ENCODE results near the gene DHRSX.
"Not testable (repeated sequence)": the region's sequence is repeated elsewhere in the genome, so short reads cannot be mapped to it uniquely, and the experiment has no call there.

DHRSX gene

DNA sequence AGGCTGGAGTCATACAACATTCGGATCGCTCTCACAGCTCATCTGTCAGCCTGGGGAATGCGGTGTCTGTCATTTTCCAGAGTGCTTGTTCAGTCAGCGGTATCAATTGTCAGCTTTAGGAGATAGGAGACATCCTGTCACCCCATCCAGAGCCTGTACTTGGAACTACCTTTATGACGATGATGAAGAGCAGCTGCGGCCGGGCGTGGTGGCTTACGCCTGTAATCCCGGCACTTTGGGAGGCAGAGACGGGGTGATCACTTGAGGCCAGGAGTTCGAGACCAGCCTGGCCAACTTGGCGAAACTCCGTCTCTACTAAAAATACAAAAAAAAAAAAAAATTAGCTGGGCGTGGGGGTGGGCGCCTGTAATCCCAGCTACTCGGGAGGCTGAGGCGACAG is 289.1 kb downstream of the DHRSX start:
- not testable (repeated sequence) for H3K4me1 ChIP-seq (ENCODE audit: control insufficient read depth in 1 of 2, insufficient read depth in 2 of 2, low read length in 2 of 2); H3K4me3 ChIP-seq (ENCODE audit: low read depth in 1 of 2, low read length in 2 of 2); H3K36me3 ChIP-seq (ENCODE audit: control insufficient read depth in 1 of 2, insufficient read depth in 2 of 2, low read length in 2 of 2); H3K27me3 ChIP-seq (ENCODE audit: low read depth, low read length); H3K27ac ChIP-seq (ENCODE audit: low read length)
- peaks cover 0 to 11% of the 10 kb centered on the region in 2 donors for H3K9me3 ChIP-seq (ENCODE audit: control insufficient read depth in 1 of 2, low read length in 2 of 2)

DNA sequence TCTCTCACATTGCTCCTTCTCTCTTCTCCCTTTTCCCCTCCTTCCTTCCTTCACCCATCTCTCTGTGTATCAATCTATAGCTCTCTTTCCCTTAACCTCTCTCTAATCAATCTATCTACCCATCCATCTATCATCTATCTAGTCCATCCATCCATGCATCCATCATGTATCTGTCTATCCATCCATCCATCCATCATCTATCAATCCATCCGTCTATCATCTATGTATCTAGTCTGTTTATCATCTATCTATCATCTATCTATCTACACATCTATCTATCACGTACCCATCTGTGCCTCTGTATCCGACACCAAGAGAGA is 307.5 kb downstream of the DHRSX start:
- Histone ChIP-seq H3K36me3 (ENCODE audit: control insufficient read depth in 1 of 2, insufficient read depth in 2 of 2, low read length in 2 of 2) (no peaks in the 10 kb centered on the region), H3K4me3 (ENCODE audit: low read depth in 1 of 2, low read length in 2 of 2) (no peak overlapping the region), H3K4me1 (ENCODE audit: control insufficient read depth in 1 of 2, insufficient read depth in 2 of 2, low read length in 2 of 2) (no peaks in the 10 kb centered on the region), H3K9me3 (ENCODE audit: control insufficient read depth in 1 of 2, low read length in 2 of 2) (no peaks in the 10 kb centered on the region), H3K27ac (ENCODE audit: low read length) (no peak overlapping the region), H3K27me3 (ENCODE audit: low read depth, low read length) (no peaks in the 10 kb centered on the region)

- Histone ChIP-seq H3K9me3 (ENCODE audit: control insufficient read depth in 1 of 2, low read length in 2 of 2) (no peaks in the 10 kb centered on the region), H3K4me3 (ENCODE audit: low read depth in 1 of 2, low read length in 2 of 2) (no peak overlapping the region), H3K36me3 (ENCODE audit: control insufficient read depth in 1 of 2, insufficient read depth in 2 of 2, low read length in 2 of 2) (no peaks in the 10 kb centered on the region), H3K4me1 (ENCODE audit: control insufficient read depth in 1 of 2, insufficient read depth in 2 of 2, low read length in 2 of 2) (no peaks in the 10 kb centered on the region), H3K27ac (ENCODE audit: low read length) (no peak overlapping the region), H3K27me3 (ENCODE audit: low read depth, low read length) (no peaks in the 10 kb centered on the region)
Observed at GRCh38 chrX:2192584-2193272, 308.0 kb downstream of the DHRSX start.

DNA sequence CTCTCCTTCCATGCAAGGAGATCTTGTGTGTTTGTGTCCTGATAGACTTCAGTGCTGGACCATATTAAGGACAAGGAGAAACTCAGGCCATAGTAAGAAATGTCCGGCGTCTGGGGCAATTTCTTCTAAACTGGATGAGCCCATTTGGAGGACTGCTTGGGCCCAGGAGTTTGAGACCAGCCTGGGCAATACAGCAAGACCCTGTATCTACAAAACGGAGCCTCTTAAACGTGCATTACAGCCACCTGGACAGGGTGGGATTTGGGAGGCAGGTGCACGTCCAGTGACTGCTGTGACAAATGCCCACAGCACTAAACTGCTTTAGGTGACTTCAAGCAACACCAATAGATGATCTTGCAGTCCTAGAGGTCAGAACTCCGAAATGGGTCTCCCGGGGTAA is 311.9 kb downstream of the DHRSX start:
- Histone ChIP-seq H3K9me3 (ENCODE audit: control insufficient read depth in 1 of 2, low read length in 2 of 2) (peaks cover 0 to 4% of the 10 kb centered on the region in 2 donors), H3K4me1 (ENCODE audit: control insufficient read depth in 1 of 2, insufficient read depth in 2 of 2, low read length in 2 of 2) (no peaks in the 10 kb centered on the region), H3K27ac (ENCODE audit: low read length) (no peak overlapping the region), H3K4me3 (ENCODE audit: low read depth in 1 of 2, low read length in 2 of 2) (no peak overlapping the region), H3K27me3 (ENCODE audit: low read depth, low read length) (no peaks in the 10 kb centered on the region), H3K36me3 (ENCODE audit: control insufficient read depth in 1 of 2, insufficient read depth in 2 of 2, low read length in 2 of 2) (no peaks in the 10 kb centered on the region)

DNA sequence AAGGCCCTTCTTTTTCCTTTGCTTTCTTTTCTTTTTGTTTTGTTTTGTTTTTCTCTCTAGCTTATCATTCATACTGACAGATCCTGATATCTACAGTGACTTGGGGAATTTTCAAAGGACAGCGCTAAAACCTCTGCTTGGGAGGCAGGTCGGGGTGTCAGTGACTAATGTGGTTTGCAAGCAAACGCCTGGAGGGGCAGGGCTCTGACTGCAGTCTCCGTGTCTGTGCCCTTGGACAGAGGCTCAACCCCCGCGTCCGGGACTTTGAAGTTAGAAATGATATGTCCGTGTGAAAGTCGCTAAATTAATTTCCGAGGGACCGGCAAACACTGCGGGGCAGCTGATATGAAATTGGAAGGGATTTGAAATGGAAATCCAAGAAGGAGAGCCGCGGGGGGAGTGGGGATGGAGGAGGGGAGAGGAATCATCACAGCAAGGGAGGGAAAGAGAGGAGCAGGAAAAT is 312.4 kb downstream of the DHRSX start:
- no peaks in the 10 kb centered on the region for H3K36me3 ChIP-seq (ENCODE audit: control insufficient read depth in 1 of 2, insufficient read depth in 2 of 2, low read length in 2 of 2)
- peaks cover 0 to 4% of the 10 kb centered on the region in 2 donors for H3K9me3 ChIP-seq (ENCODE audit: control insufficient read depth in 1 of 2, low read length in 2 of 2)
- no peak overlapping the region for H3K4me3 ChIP-seq (ENCODE audit: low read depth in 1 of 2, low read length in 2 of 2)
- no peaks in the 10 kb centered on the region for H3K27me3 ChIP-seq (ENCODE audit: low read depth, low read length)
- H3K4me1 ChIP-seq (ENCODE audit: control insufficient read depth in 1 of 2, insufficient read depth in 2 of 2, low read length in 2 of 2) = no peaks in the 10 kb centered on the region
- H3K27ac ChIP-seq (ENCODE audit: low read length) = no peak overlapping the region

- Histone ChIP-seq H3K27me3 (ENCODE audit: low read depth, low read length) (no peaks in the 10 kb centered on the region), H3K27ac (ENCODE audit: low read length) (no peak overlapping the region), H3K36me3 (ENCODE audit: control insufficient read depth in 1 of 2, insufficient read depth in 2 of 2, low read length in 2 of 2) (no peaks in the 10 kb centered on the region), H3K9me3 (ENCODE audit: control insufficient read depth in 1 of 2, low read length in 2 of 2) (peaks cover 0 to 4% of the 10 kb centered on the region in 2 donors), H3K4me3 (ENCODE audit: low read depth in 1 of 2, low read length in 2 of 2) (no peak overlapping the region), H3K4me1 (ENCODE audit: control insufficient read depth in 1 of 2, insufficient read depth in 2 of 2, low read length in 2 of 2) (no peaks in the 10 kb centered on the region)
Observed at GRCh38 chrX:2187352-2188115, 313.2 kb downstream of the DHRSX start.

- no peaks in the 10 kb centered on the region for H3K36me3 ChIP-seq (ENCODE audit: control insufficient read depth in 1 of 2, insufficient read depth in 2 of 2, low read length in 2 of 2)
- no peak overlapping the region for H3K27ac ChIP-seq (ENCODE audit: low read length)
Observed at GRCh38 chrX:2185341-2186082, 315.3 kb downstream of the DHRSX start.

GRCh38 chrX:2184089-2184488 is 316.7 kb downstream of the DHRSX start:
- Histone ChIP-seq H3K27ac (ENCODE audit: low read length) (no peak overlapping the region), H3K4me1 (ENCODE audit: control insufficient read depth in 1 of 2, insufficient read depth in 2 of 2, low read length in 2 of 2) (no peaks in the 10 kb centered on the region), H3K9me3 (ENCODE audit: control insufficient read depth in 1 of 2, low read length in 2 of 2) (peaks cover 0 to 4% of the 10 kb centered on the region in 2 donors), H3K36me3 (ENCODE audit: control insufficient read depth in 1 of 2, insufficient read depth in 2 of 2, low read length in 2 of 2) (no peaks in the 10 kb centered on the region), H3K27me3 (ENCODE audit: low read depth, low read length) (no peaks in the 10 kb centered on the region), H3K4me3 (ENCODE audit: low read depth in 1 of 2, low read length in 2 of 2) (no peak overlapping the region)

More at GRCh38 chrX:2185341-2186082, 315.3 kb downstream of the DHRSX start:
- Histone ChIP-seq H3K9me3 (ENCODE audit: control insufficient read depth in 1 of 2, low read length in 2 of 2) (peaks cover 0 to 4% of the 10 kb centered on the region in 2 donors), H3K4me1 (ENCODE audit: control insufficient read depth in 1 of 2, insufficient read depth in 2 of 2, low read length in 2 of 2) (no peaks in the 10 kb centered on the region), H3K4me3 (ENCODE audit: low read depth in 1 of 2, low read length in 2 of 2) (no peak overlapping the region), H3K27me3 (ENCODE audit: low read depth, low read length) (no peaks in the 10 kb centered on the region)

DNA sequence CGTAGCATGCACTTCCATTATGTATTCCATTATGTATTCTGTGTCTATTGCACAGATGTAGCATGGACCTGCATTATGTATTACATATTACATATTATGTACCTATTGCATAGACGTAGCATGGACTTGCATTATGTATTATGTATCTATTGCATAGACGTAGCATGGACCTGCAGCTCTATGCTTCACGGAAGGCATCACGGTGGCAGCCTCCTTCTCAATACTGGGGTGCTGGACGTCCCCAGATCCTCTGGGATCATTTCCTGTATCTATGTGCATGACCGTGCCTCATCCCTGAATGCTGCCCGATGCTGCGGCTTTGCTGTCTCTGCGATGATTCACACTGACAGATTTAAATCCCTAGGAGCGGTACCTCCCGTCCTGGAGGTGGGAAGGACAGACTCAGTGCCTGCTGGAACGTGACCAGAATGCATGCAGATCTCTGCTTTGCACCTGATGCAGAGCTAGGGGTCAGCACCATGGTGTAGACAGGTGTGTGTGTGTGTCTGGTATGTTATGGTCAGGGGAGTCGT is 317.5 kb downstream of the DHRSX start:
- Histone ChIP-seq H3K4me1 (ENCODE audit: control insufficient read depth in 1 of 2, insufficient read depth in 2 of 2, low read length in 2 of 2) (no peaks in the 10 kb centered on the region), H3K9me3 (ENCODE audit: control insufficient read depth in 1 of 2, low read length in 2 of 2) (peaks cover 0 to 4% of the 10 kb centered on the region in 2 donors), H3K27ac (ENCODE audit: low read length) (no peak overlapping the region)

DNA sequence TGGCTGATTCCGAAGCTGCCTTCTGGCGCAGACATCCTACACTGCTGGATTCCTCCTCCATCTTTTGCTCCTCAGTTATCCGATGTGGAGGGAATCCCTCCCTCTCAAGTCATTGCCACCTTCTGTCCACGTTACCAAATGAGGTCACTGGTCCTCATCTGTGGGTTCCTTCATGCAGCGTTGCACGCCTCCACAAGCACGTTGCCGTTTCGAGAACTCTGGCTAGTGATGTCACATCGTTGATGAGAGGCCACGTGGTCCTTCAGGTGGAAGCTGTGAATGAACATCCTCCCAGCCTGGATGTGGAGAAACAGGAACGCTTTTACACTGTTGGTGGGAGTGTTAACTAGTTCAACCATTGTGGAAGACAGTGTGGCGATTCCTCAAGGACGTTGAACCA is 323.2 kb downstream of the DHRSX start:
- Histone ChIP-seq H3K27ac (ENCODE audit: low read length) (no peak overlapping the region), H3K4me3 (ENCODE audit: low read depth in 1 of 2, low read length in 2 of 2) (no peak overlapping the region), H3K36me3 (ENCODE audit: control insufficient read depth in 1 of 2, insufficient read depth in 2 of 2, low read length in 2 of 2) (no peaks in the 10 kb centered on the region), H3K27me3 (ENCODE audit: low read depth, low read length) (no peaks in the 10 kb centered on the region), H3K4me1 (ENCODE audit: control insufficient read depth in 1 of 2, insufficient read depth in 2 of 2, low read length in 2 of 2) (no peaks in the 10 kb centered on the region), H3K9me3 (ENCODE audit: control insufficient read depth in 1 of 2, low read length in 2 of 2) (peaks cover 0 to 2% of the 10 kb centered on the region in 2 donors)

More for the DNA sequence above, 317.5 kb downstream of the DHRSX start:
- Histone ChIP-seq H3K36me3 (ENCODE audit: control insufficient read depth in 1 of 2, insufficient read depth in 2 of 2, low read length in 2 of 2) (no peaks in the 10 kb centered on the region), H3K4me3 (ENCODE audit: low read depth in 1 of 2, low read length in 2 of 2) (no peak overlapping the region), H3K27me3 (ENCODE audit: low read depth, low read length) (no peaks in the 10 kb centered on the region)

GRCh38 chrX:2176733-2177132 is 324.0 kb downstream of the DHRSX start:
- H3K4me3 ChIP-seq (ENCODE audit: low read depth in 1 of 2, low read length in 2 of 2) = no peak overlapping the region
- no peaks in the 10 kb centered on the region for H3K36me3 ChIP-seq (ENCODE audit: control insufficient read depth in 1 of 2, insufficient read depth in 2 of 2, low read length in 2 of 2)
- H3K27me3 ChIP-seq (ENCODE audit: low read depth, low read length) = no peaks in the 10 kb centered on the region
- H3K9me3 ChIP-seq (ENCODE audit: control insufficient read depth in 1 of 2, low read length in 2 of 2) = peaks cover 0 to 2% of the 10 kb centered on the region in 2 donors
- H3K27ac ChIP-seq (ENCODE audit: low read length) = no peak overlapping the region
- no peaks in the 10 kb centered on the region for H3K4me1 ChIP-seq (ENCODE audit: control insufficient read depth in 1 of 2, insufficient read depth in 2 of 2, low read length in 2 of 2)
